ELF-1 (cell line): Measurements from ENCODE around the gene SPATA17.
"Not testable (repeated sequence)": the region's sequence is repeated elsewhere in the genome, so short reads cannot be mapped to it uniquely, and the experiment has no call there.

Source experiments
- DNase-seq: peaks from one replicate; pipeline ENCODE4 v3.0.0-alpha.2; 2016; ENCODE audit warnings: low read depth, low spot score

Gene SPATA17

GRCh38 chr1:217630711-217631591 lies at the start of gene SPATA17, which contains the start of gene GPATCH2:
Gene SPATA17, plus strand, starts transcription at chr1:217631344. Its CDS starts 35 bp downstream, at chr1:217631379.
Gene GPATCH2, minus strand, starts transcription at chr1:217631090. Its CDS starts 119 bp downstream, at chr1:217630971.
- peak; percentile 93 for DNase-seq

- not testable (repeated sequence) for DNase-seq
Observed at GRCh38 chr1:217584286-217584811, 46.8 kb upstream of the SPATA17 start.

- DNase-seq, result no peak
Observed at GRCh38 chr1:217585577-217585976, 45.6 kb upstream of the SPATA17 start.

- DNase-seq, result no peak
Observed at GRCh38 chr1:217586586-217586985, 44.6 kb upstream of the SPATA17 start.

GRCh38 chr1:217590598-217590997 lies 40.5 kb upstream of the SPATA17 start:
- DNase-seq, result no peak

- DNase-seq, result no peak
Observed at GRCh38 chr1:217599154-217599553, 32.0 kb upstream of the SPATA17 start.

- no peak for DNase-seq
Observed at GRCh38 chr1:217602380-217602779, 28.8 kb upstream of the SPATA17 start.

GRCh38 chr1:217605390-217605789 lies 25.8 kb upstream of the SPATA17 start:
- DNase-seq, result no peak

GRCh38 chr1:217614200-217614712 lies 16.9 kb upstream of the SPATA17 start:
- DNase-seq, result no peak

GRCh38 chr1:217617126-217617525 lies 14.0 kb upstream of the SPATA17 start:
- DNase-seq, result no peak

GRCh38 chr1:217620814-217621213 lies 10.3 kb upstream of the SPATA17 start:
- no peak for DNase-seq

- no peak for DNase-seq
Observed at GRCh38 chr1:217622042-217622441, 9.1 kb upstream of the SPATA17 start.

- no peak for DNase-seq
Observed at GRCh38 chr1:217626321-217626720, 4.8 kb upstream of the SPATA17 start.

- no peak for DNase-seq
Observed at GRCh38 chr1:217627431-217627830, 3.7 kb upstream of the SPATA17 start.

GRCh38 chr1:217642455-217642854 lies 11.3 kb downstream of the SPATA17 start:
- DNase-seq, result no peak

- no peak for DNase-seq
Observed at GRCh38 chr1:217647791-217648190, 16.6 kb downstream of the SPATA17 start.

- no peak for DNase-seq
Observed at GRCh38 chr1:217650674-217651073, 19.5 kb downstream of the SPATA17 start.

- DNase-seq, result no peak
Observed at GRCh38 chr1:217660353-217661062, 29.4 kb downstream of the SPATA17 start.

GRCh38 chr1:217661407-217661806 lies 30.3 kb downstream of the SPATA17 start:
- DNase-seq, result no peak

GRCh38 chr1:217668351-217668940 lies 37.3 kb downstream of the SPATA17 start:
- DNase-seq, result no peak

GRCh38 chr1:217673387-217673786 lies 42.2 kb downstream of the SPATA17 start:
- DNase-seq, result no peak
